Rectal smooth muscle tissue (tissue), 1 donor: ENCODE data around the gene CTAGE9.

Source experiments
- H3K27ac ChIP-seq: one replicate; pipeline ENCODE4 v1.7.0; 2013; ENCODE audit warnings: low read depth, low read length, inconsistent platforms
- H3K27me3 ChIP-seq: one replicate; pipeline ENCODE4 v1.7.0; 2013; ENCODE audit warnings: low read length; ENCODE audit not compliant: control insufficient read depth, insufficient read depth
- H3K36me3 ChIP-seq: one replicate; pipeline ENCODE4 v1.7.0; 2013; ENCODE audit warnings: low read length; ENCODE audit not compliant: control insufficient read depth, insufficient read depth
- H3K4me1 ChIP-seq: one replicate; pipeline ENCODE4 v1.7.0; 2013; ENCODE audit warnings: low read length; ENCODE audit not compliant: control insufficient read depth, insufficient read depth
- H3K4me3 ChIP-seq: one replicate; pipeline ENCODE4 v1.7.0; 2013; ENCODE audit warnings: low read length
- H3K9ac ChIP-seq: one replicate; pipeline ENCODE4 v1.7.0; 2013; ENCODE audit warnings: low read length

CTAGE9 gene

GRCh38 chr6:131685266-131685780 lies 25.5 kb downstream of the CTAGE9 start:
- no peak overlapping the region for H3K9ac ChIP-seq
- no peaks in the 10 kb centered on the region for H3K4me1 ChIP-seq
- H3K36me3 ChIP-seq, result no peaks in the 10 kb centered on the region
- no peaks in the 10 kb centered on the region for H3K27me3 ChIP-seq
- H3K27ac ChIP-seq, result no peak overlapping the region
- H3K4me3 ChIP-seq, result no peak overlapping the region

GRCh38 chr6:131683479-131683878 lies 27.3 kb downstream of the CTAGE9 start:
- no peak overlapping the region for H3K9ac ChIP-seq
- H3K4me1 ChIP-seq, result no peaks in the 10 kb centered on the region
- no peak overlapping the region for H3K4me3 ChIP-seq
- no peaks in the 10 kb centered on the region for H3K36me3 ChIP-seq
- no peak overlapping the region for H3K27ac ChIP-seq
- no peaks in the 10 kb centered on the region for H3K27me3 ChIP-seq

DNA sequence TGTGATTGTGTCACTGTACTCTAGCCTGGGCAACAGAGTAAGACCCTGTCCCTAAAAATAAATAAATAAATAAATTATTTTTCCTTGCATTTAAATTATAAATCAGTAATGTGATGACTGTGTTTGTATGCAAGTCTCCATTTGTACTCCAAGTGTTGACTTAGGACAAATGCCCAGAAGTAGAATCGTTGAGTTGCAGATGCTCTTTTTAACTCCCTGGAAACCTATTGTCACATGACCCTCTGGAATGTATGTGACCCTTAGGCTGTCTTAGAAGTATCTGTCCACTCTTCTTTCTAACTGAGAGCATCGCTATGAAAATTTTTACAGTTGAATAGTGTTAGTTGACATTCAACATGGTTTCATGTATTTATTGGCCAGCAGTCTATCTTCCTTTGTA lies 28.4 kb downstream of the CTAGE9 start:
- no peak overlapping the region for H3K4me3 ChIP-seq
- H3K4me1 ChIP-seq, result no peaks in the 10 kb centered on the region
- no peaks in the 10 kb centered on the region for H3K27me3 ChIP-seq
- no peaks in the 10 kb centered on the region for H3K36me3 ChIP-seq
- no peak overlapping the region for H3K27ac ChIP-seq
- H3K9ac ChIP-seq, result no peak overlapping the region

DNA sequence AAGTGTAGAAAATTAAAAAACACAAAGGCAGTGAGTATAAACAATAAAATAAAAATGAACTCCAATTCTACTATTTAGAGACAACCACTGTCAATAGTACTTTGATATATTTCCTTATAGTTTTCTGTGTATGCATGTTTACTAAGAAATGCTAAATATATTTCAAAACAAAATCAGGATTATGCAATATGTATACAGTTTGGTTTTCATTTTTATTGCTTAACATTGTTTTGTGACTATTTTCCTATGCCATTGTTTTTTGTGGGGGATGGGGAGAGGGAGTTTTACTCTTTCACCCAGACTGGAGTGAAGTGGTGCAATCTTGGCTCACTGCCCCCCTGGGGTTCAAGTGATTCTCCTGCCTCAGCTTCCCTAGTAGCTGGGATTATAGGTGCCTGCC lies 29.2 kb downstream of the CTAGE9 start:
- Histone ChIP-seq H3K27me3 (no peaks in the 10 kb centered on the region), H3K4me3 (no peak overlapping the region), H3K4me1 (no peaks in the 10 kb centered on the region), H3K9ac (no peak overlapping the region), H3K27ac (no peak overlapping the region), H3K36me3 (no peaks in the 10 kb centered on the region)

- Histone ChIP-seq H3K27me3 (no peaks in the 10 kb centered on the region), H3K4me3 (no peak overlapping the region), H3K27ac (no peak overlapping the region), H3K36me3 (no peaks in the 10 kb centered on the region), H3K4me1 (no peaks in the 10 kb centered on the region), H3K9ac (no peak overlapping the region)
Observed at GRCh38 chr6:131680868-131681267, 29.9 kb downstream of the CTAGE9 start.

- Histone ChIP-seq H3K36me3 (no peaks in the 10 kb centered on the region), H3K4me3 (no peak overlapping the region), H3K9ac (no peak overlapping the region), H3K27ac (no peak overlapping the region), H3K27me3 (no peaks in the 10 kb centered on the region), H3K4me1 (no peaks in the 10 kb centered on the region)
Observed at GRCh38 chr6:131678442-131678841, 32.4 kb downstream of the CTAGE9 start.

GRCh38 chr6:131673184-131673583 lies 37.6 kb downstream of the CTAGE9 start:
- Histone ChIP-seq H3K27ac (no peak overlapping the region), H3K9ac (no peak overlapping the region), H3K4me3 (no peak overlapping the region), H3K27me3 (no peaks in the 10 kb centered on the region), H3K36me3 (no peaks in the 10 kb centered on the region), H3K4me1 (no peaks in the 10 kb centered on the region)

DNA sequence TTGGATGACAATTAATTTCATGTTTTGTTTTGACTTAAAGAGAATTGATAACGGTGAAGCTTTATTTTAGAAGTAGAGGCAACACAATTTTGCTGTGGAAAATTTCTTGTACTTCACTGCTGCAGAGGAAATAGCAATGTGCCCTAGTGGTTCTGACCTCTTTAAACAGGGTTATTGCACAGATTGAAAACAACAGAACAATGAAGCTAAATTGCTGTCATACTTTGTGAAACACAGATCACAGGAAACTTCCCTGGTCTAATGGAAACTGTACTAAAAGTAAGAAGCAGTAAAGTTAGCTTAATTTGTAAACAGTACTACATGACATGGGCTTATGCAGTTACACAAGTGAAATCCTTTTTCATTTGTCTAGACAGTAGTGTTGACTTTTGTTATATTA lies 40.9 kb downstream of the CTAGE9 start:
- no peaks in the 10 kb centered on the region for H3K27me3 ChIP-seq
- no peaks in the 10 kb centered on the region for H3K4me1 ChIP-seq

GRCh38 chr6:131663578-131664165 lies 47.1 kb downstream of the CTAGE9 start:
- no peak overlapping the region for H3K9ac ChIP-seq
- H3K27ac ChIP-seq, result no peak overlapping the region

More for the DNA sequence above, 40.9 kb downstream of the CTAGE9 start:
- Histone ChIP-seq H3K27ac (no peak overlapping the region), H3K4me3 (no peak overlapping the region), H3K36me3 (no peaks in the 10 kb centered on the region), H3K9ac (no peak overlapping the region)

GRCh38 chr6:131660195-131660594 lies 50.6 kb downstream of the CTAGE9 start:
- H3K4me1 ChIP-seq, result no peaks in the 10 kb centered on the region
- H3K27ac ChIP-seq, result no peak overlapping the region
- H3K36me3 ChIP-seq, result no peaks in the 10 kb centered on the region
- no peak overlapping the region for H3K9ac ChIP-seq
- no peak overlapping the region for H3K4me3 ChIP-seq
- H3K27me3 ChIP-seq, result no peaks in the 10 kb centered on the region

More at GRCh38 chr6:131663578-131664165, 47.1 kb downstream of the CTAGE9 start:
- Histone ChIP-seq H3K36me3 (no peaks in the 10 kb centered on the region), H3K27me3 (no peaks in the 10 kb centered on the region), H3K4me1 (no peaks in the 10 kb centered on the region), H3K4me3 (no peak overlapping the region)
